Measurements from ENCODE around the gene LEMD2.
A peak's percentile ranks its signal among the peaks of the same experiment; 100 is the strongest.

The LEMD2 gene

GRCh38 chr6:33754222-33754621 lies 34.7 kb downstream of the LEMD2 start:
- no peak for DNase-seq

GRCh38 chr6:33752646-33753015 lies 36.3 kb downstream of the LEMD2 start:
- no peak for DNase-seq

GRCh38 chr6:33751771-33752645 lies 36.9 kb downstream of the LEMD2 start:
- DNase-seq = no peak

GRCh38 chr6:33750244-33750991 lies 38.5 kb downstream of the LEMD2 start:
- no peak for DNase-seq

GRCh38 chr6:33749401-33749800 lies 39.5 kb downstream of the LEMD2 start:
- DNase-seq = no peak

- no peak for DNase-seq
These were observed 40.1 kb downstream of the LEMD2 start for GRCh38 chr6:33748841-33749240.

- DNase-seq = no peak
These were observed 41.1 kb downstream of the LEMD2 start for GRCh38 chr6:33747823-33748222.

- DNase-seq = no peak
These were observed 42.3 kb downstream of the LEMD2 start, which contains the start of gene IP6K3 for GRCh38 chr6:33746651-33747100. IP6K3 (minus strand) TSS chr6:33746905; CDS start chr6:33735476, 11,429 bp downstream.

- no peak for DNase-seq
These were observed 42.8 kb downstream of the LEMD2 start for GRCh38 chr6:33746036-33746600.

GRCh38 chr6:33745548-33745947 lies 43.4 kb downstream of the LEMD2 start:
- no peak for DNase-seq

- DNase-seq = no peak
These were observed 43.9 kb downstream of the LEMD2 start for GRCh38 chr6:33744895-33745546.

GRCh38 chr6:33744001-33744848 lies 44.7 kb downstream of the LEMD2 start:
- peak; percentile 73 for DNase-seq

GRCh38 chr6:33742837-33743236 lies 46.1 kb downstream of the LEMD2 start:
- no peak for DNase-seq

GRCh38 chr6:33742092-33742491 lies 46.8 kb downstream of the LEMD2 start:
- no peak for DNase-seq

GRCh38 chr6:33740794-33741193 lies 48.1 kb downstream of the LEMD2 start:
- no peak for DNase-seq

- no peak for DNase-seq
These were observed 48.7 kb downstream of the LEMD2 start for GRCh38 chr6:33740204-33740608.

GRCh38 chr6:33739571-33739970 lies 49.4 kb downstream of the LEMD2 start:
- DNase-seq = no peak

- no peak for DNase-seq
These were observed 50.1 kb downstream of the LEMD2 start for GRCh38 chr6:33738879-33739278.

GRCh38 chr6:33738153-33738552 lies 50.8 kb downstream of the LEMD2 start:
- DNase-seq = no peak

- DNase-seq = no peak
These were observed 51.5 kb downstream of the LEMD2 start for GRCh38 chr6:33737267-33738026.

GRCh38 chr6:33735216-33735615 lies 53.7 kb downstream of the LEMD2 start:
- no peak for DNase-seq

GRCh38 chr6:33733709-33734007 lies 55.3 kb downstream of the LEMD2 start:
- DNase-seq = no peak
